BE2C (cell line): ENCODE data around the gene AVPI1.
"Not testable (repeated sequence)": the region's sequence is repeated elsewhere in the genome, so short reads cannot be mapped to it uniquely, and the experiment has no call there.

Source experiments
- DNase-seq: peaks from one replicate; pipeline ENCODE4 v3.0.0-alpha.2; 2020
- H3K27me3 ChIP-seq: fragments of 250-450 bp; sonication (Bioruptor Pico); 2 replicates; pipeline ENCODE4 v1.5.1; 2020; ENCODE audit warnings: mild to moderate bottlenecking
- H3K36me3 ChIP-seq: fragments of 250-450 bp; sonication (Bioruptor Pico); 2 replicates; pipeline ENCODE4 v1.5.1; 2020; ENCODE audit warnings: mild to moderate bottlenecking
- H3K4me1 ChIP-seq: fragments of 250-450 bp; sonication (Bioruptor Pico); 2 replicates; pipeline ENCODE4 v1.5.1; 2020
- H3K4me3 ChIP-seq: 2 replicates; pipeline ENCODE4 v1.5.1; 2011; ENCODE audit warnings: low read depth, low read length
- H3K9me3 ChIP-seq: fragments of 250-450 bp; sonication (Bioruptor Pico); 2 replicates; pipeline ENCODE4 v1.5.1; 2020
- TF ChIP-seq, protein P1 (sequence below): IDR thresholded peaks from 2 replicates; pipeline ENCODE4 v1.5.1; 2012; ENCODE audit warnings: mild to moderate bottlenecking, low read depth, low read length

Gene AVPI1

GRCh38 chr10:97703398-97704067 is 16.5 kb upstream of the AVPI1 start:
- Histone ChIP-seq H3K4me3 (no peak overlapping the region), H3K9me3 (no peaks in the 10 kb centered on the region), H3K27me3 (no peaks in the 10 kb centered on the region), H3K4me1 (0 out of 2 replicates have a peak, but pooled peaks cover 2% of the 10 kb centered on the region), H3K36me3 (no peaks in the 10 kb centered on the region)
- no peak for DNase-seq
- TF ChIP-seq, protein P1, sequence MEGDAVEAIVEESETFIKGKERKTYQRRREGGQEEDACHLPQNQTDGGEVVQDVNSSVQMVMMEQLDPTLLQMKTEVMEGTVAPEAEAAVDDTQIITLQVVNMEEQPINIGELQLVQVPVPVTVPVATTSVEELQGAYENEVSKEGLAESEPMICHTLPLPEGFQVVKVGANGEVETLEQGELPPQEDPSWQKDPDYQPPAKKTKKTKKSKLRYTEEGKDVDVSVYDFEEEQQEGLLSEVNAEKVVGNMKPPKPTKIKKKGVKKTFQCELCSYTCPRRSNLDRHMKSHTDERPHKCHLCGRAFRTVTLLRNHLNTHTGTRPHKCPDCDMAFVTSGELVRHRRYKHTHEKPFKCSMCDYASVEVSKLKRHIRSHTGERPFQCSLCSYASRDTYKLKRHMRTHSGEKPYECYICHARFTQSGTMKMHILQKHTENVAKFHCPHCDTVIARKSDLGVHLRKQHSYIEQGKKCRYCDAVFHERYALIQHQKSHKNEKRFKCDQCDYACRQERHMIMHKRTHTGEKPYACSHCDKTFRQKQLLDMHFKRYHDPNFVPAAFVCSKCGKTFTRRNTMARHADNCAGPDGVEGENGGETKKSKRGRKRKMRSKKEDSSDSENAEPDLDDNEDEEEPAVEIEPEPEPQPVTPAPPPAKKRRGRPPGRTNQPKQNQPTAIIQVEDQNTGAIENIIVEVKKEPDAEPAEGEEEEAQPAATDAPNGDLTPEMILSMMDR, result no peak

GRCh38 chr10:97701438-97702069 is 14.5 kb upstream of the AVPI1 start:
- Histone ChIP-seq H3K27me3 (no peaks in the 10 kb centered on the region), H3K36me3 (no peaks in the 10 kb centered on the region), H3K9me3 (no peaks in the 10 kb centered on the region), H3K4me3 (no peak overlapping the region), H3K4me1 (peaks cover 2% of the 10 kb centered on the region; the same call in 1 of the 2 replicates)
- TF ChIP-seq, protein P1, result peak; percentile 96
- peak; percentile 60 for DNase-seq

- not testable (repeated sequence) for DNase-seq, H3K36me3 ChIP-seq, H3K27me3 ChIP-seq, H3K9me3 ChIP-seq, H3K4me1 ChIP-seq, H3K4me3 ChIP-seq
These were observed 11.1 kb upstream of the AVPI1 start for GRCh38 chr10:97698072-97698655.

DNA sequence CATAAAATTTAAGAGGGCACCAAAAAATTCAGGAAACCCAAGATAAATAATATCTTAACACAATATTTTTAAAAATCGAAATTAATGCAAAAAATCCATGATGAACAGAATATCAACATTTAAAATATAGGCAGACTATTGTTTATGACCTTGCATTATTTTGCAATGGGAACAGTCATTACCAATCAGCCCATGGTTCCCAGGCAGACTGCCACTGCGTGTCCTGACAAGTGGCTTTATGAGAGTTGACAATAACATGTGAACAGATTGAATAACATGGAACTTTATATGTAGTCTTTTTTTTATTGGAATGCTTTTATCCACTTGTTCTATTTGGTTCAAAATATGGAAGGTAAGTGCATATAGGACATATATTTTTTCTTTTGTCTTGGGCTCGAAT is 3.1 kb upstream of the AVPI1 start:
- TF ChIP-seq, protein P1, result no peak
- peaks cover 5% of the 10 kb centered on the region for H3K4me1 ChIP-seq
- no peaks in the 10 kb centered on the region for H3K36me3 ChIP-seq
- no peaks in the 10 kb centered on the region for H3K9me3 ChIP-seq
- no peaks in the 10 kb centered on the region for H3K27me3 ChIP-seq
- H3K4me3 ChIP-seq, result no peak overlapping the region
- DNase-seq, result no peak

DNA sequence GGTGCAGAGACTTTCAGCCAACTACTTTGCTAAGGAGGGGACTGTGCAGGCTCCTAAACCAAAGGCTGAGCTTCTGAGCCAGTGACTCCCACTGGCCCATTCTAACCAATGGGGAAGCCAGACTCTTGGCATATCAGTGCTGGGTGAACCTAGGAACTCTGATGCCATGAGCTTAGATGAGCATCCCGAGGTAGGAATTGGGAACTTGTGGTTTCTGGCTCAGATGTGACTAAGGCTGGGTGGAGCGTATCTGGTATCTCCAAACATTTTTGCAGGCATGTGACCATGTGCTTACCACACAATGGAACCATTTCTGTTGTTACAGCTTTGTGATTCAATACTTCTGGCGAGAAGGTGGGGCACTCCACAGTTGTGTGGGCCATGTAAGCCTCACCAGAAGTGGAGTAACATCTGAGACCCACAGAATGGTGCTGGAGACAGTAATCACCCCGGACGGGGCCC is 2.5 kb upstream of the AVPI1 start:
- DNase-seq, result no peak
- no peaks in the 10 kb centered on the region for H3K36me3 ChIP-seq
- TF ChIP-seq, protein P1, result no peak

GRCh38 chr10:97687785-97688781 is 1.0 kb upstream of the AVPI1 start:
- Histone ChIP-seq H3K27me3 (no peaks in the 10 kb centered on the region), H3K36me3 (no peaks in the 10 kb centered on the region), H3K4me1 (peaks cover 5% of the 10 kb centered on the region), H3K9me3 (no peaks in the 10 kb centered on the region), H3K4me3 (peak overlapping the region; percentile 21; the same call in 1 of the 2 replicates)
- DNase-seq, result no peak
- TF ChIP-seq, protein P1, result no peak

More for the DNA sequence above, 2.5 kb upstream of the AVPI1 start:
- H3K4me1 ChIP-seq, result peaks cover 5% of the 10 kb centered on the region
- H3K9me3 ChIP-seq, result no peaks in the 10 kb centered on the region
- H3K4me3 ChIP-seq, result no peak overlapping the region
- H3K27me3 ChIP-seq, result no peaks in the 10 kb centered on the region
